ENCODE measurements around the gene PKP2.

Gene PKP2

GRCh38 chr12:32794281-32794680, 102.3 kb downstream of the PKP2 start:
- no peak for TF ChIP-seq ZBTB7A (IDR thresholded peaks at IDR 0.05; ENCODE audit: low read depth)
- TF ChIP-seq NFIC (IDR thresholded peaks at IDR 0.05): no peak
- no peak for TF ChIP-seq CREB1 (IDR thresholded peaks at IDR 0.05; ENCODE audit: low read depth)
- TF ChIP-seq EGR1 (IDR thresholded peaks at IDR 0.05): no peak
- TF ChIP-seq TCF12 (IDR thresholded peaks at IDR 0.05; ENCODE audit: low read depth): no peak
- TF ChIP-seq CEBPB (IDR thresholded peaks at IDR 0.05): no peak
- no peak for TF ChIP-seq USF1 (IDR thresholded peaks at IDR 0.05)
- TF ChIP-seq YY1 (IDR thresholded peaks at IDR 0.05; ENCODE audit: low read depth): no peak
- no peak for TF ChIP-seq EP300 (IDR thresholded peaks at IDR 0.05; ENCODE audit: borderline replicate concordance)

GRCh38 chr12:32789916-32790315, 106.7 kb downstream of the PKP2 start:
- TF ChIP-seq REST (IDR thresholded peaks at IDR 0.05; ENCODE audit: low read depth): no peak
- no peak for TF ChIP-seq TCF12 (IDR thresholded peaks at IDR 0.05; ENCODE audit: low read depth)
- no peak for TF ChIP-seq CREB1 (IDR thresholded peaks at IDR 0.05; ENCODE audit: low read depth)
- no peak for TF ChIP-seq NFIC (IDR thresholded peaks at IDR 0.05)
- no peak for TF ChIP-seq EP300 (IDR thresholded peaks at IDR 0.05; ENCODE audit: borderline replicate concordance)
- TF ChIP-seq TAF1 (IDR thresholded peaks at IDR 0.05; ENCODE audit: low read depth): no peak
- no peak for TF ChIP-seq RAD21 (IDR thresholded peaks at IDR 0.05; ENCODE audit: low read depth)
- no peak for TF ChIP-seq USF1 (IDR thresholded peaks at IDR 0.05)
- no peak for TF ChIP-seq EGR1 (IDR thresholded peaks at IDR 0.05)
- TF ChIP-seq MAX (IDR thresholded peaks at IDR 0.05): no peak
- TF ChIP-seq CEBPB (IDR thresholded peaks at IDR 0.05): no peak
- TF ChIP-seq ZBTB7A (IDR thresholded peaks at IDR 0.05; ENCODE audit: low read depth): no peak
- no peak for TF ChIP-seq TEAD4 (IDR thresholded peaks at IDR 0.05)
- TF ChIP-seq FOXM1 (IDR thresholded peaks at IDR 0.05; ENCODE audit: borderline replicate concordance, low read depth): no peak
- TF ChIP-seq YY1 (IDR thresholded peaks at IDR 0.05; ENCODE audit: low read depth): no peak

- TF ChIP-seq REST (IDR thresholded peaks at IDR 0.05; ENCODE audit: low read depth) (no peak), TCF12 (IDR thresholded peaks at IDR 0.05; ENCODE audit: low read depth) (no peak), YY1 (IDR thresholded peaks at IDR 0.05; ENCODE audit: low read depth) (no peak), MAX (IDR thresholded peaks at IDR 0.05) (no peak), EGR1 (IDR thresholded peaks at IDR 0.05) (no peak), USF1 (IDR thresholded peaks at IDR 0.05) (no peak), ZBTB7A (IDR thresholded peaks at IDR 0.05; ENCODE audit: low read depth) (no peak), NFIC (IDR thresholded peaks at IDR 0.05) (no peak)
Measured at GRCh38 chr12:32789446-32789845, 107.1 kb downstream of the PKP2 start.

- no peak for TF ChIP-seq RAD21 (IDR thresholded peaks at IDR 0.05; ENCODE audit: low read depth)
- TF ChIP-seq CEBPB (IDR thresholded peaks at IDR 0.05): no peak
- no peak for TF ChIP-seq MAX (IDR thresholded peaks at IDR 0.05)
- no peak for TF ChIP-seq TEAD4 (IDR thresholded peaks at IDR 0.05)
- TF ChIP-seq FOXM1 (IDR thresholded peaks at IDR 0.05; ENCODE audit: borderline replicate concordance, low read depth): no peak
- no peak for TF ChIP-seq TAF1 (IDR thresholded peaks at IDR 0.05; ENCODE audit: low read depth)
- no peak for TF ChIP-seq ZBTB7A (IDR thresholded peaks at IDR 0.05; ENCODE audit: low read depth)
- no peak for TF ChIP-seq USF1 (IDR thresholded peaks at IDR 0.05)
- TF ChIP-seq EGR1 (IDR thresholded peaks at IDR 0.05): no peak
- TF ChIP-seq TCF12 (IDR thresholded peaks at IDR 0.05; ENCODE audit: low read depth): no peak
- no peak for TF ChIP-seq REST (IDR thresholded peaks at IDR 0.05; ENCODE audit: low read depth)
- TF ChIP-seq EP300 (IDR thresholded peaks at IDR 0.05; ENCODE audit: borderline replicate concordance): no peak
- TF ChIP-seq NFIC (IDR thresholded peaks at IDR 0.05): no peak
- no peak for TF ChIP-seq YY1 (IDR thresholded peaks at IDR 0.05; ENCODE audit: low read depth)
- no peak for TF ChIP-seq CREB1 (IDR thresholded peaks at IDR 0.05; ENCODE audit: low read depth)
Measured at GRCh38 chr12:32788405-32788804, 108.2 kb downstream of the PKP2 start.

Measured in Ishikawa (cell line).